ENCODE measurements around the gene NUDCD3.

NUDCD3 gene

DNA sequence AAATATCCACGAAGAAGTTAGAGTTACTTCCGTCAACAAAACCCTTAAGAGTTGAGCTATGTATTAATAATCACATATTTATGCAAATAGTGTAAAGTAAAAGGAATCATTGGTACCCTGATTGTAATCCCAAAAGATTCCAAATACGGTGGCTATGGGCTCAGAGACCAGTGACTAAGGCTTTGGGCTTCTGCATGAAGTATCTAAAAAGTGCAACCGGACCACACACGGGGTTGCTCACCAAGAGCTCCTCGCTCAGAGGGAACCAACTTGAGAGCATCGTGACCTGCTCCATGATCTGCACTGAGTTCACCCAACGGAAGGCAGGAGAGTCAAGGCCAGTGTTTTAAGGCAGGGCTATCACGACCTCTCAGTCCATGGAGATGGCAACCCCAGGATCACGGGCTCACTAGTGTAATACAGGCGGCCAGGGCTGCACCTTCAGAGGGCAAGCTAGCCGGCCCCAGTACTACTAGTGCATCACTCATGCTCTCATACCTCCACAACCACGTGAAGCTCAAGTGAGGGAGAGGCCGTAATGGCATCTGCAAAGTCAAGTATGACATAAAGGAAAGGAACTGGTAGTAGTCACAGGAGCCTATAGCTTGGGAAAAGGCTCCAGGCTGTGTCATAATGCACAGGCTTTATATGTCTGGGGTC, 87.9 kb downstream of the NUDCD3 start:
- Histone ChIP-seq H3K27ac (no peak overlapping the region), H3K4me3 (no peak overlapping the region)
- TF ChIP-seq, protein P1, sequence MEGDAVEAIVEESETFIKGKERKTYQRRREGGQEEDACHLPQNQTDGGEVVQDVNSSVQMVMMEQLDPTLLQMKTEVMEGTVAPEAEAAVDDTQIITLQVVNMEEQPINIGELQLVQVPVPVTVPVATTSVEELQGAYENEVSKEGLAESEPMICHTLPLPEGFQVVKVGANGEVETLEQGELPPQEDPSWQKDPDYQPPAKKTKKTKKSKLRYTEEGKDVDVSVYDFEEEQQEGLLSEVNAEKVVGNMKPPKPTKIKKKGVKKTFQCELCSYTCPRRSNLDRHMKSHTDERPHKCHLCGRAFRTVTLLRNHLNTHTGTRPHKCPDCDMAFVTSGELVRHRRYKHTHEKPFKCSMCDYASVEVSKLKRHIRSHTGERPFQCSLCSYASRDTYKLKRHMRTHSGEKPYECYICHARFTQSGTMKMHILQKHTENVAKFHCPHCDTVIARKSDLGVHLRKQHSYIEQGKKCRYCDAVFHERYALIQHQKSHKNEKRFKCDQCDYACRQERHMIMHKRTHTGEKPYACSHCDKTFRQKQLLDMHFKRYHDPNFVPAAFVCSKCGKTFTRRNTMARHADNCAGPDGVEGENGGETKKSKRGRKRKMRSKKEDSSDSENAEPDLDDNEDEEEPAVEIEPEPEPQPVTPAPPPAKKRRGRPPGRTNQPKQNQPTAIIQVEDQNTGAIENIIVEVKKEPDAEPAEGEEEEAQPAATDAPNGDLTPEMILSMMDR (IDR thresholded peaks at IDR 0.05) = no peak
- DNase-seq (ENCODE audit: low spot score) = no peak

DNA sequence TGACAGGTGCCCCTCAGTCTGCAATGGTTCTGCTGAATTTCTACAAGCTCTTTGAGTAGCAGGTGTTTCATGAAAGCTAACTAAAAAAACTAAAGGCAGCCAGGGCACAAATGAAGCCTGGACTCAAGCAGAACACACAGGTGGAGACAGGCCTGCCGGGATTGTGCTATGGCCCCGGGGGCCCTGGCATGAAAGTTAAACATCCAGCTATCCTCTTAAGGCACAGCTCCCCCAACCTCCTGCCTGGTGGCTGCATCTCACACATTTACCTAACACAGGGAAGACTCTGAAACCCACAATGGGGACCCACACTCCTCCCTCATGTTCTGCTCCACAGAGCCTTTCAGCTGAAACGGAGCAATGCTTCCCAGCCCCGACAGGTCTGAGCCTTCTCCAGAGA, 88.8 kb downstream of the NUDCD3 start:
- TF ChIP-seq, protein P1 (IDR thresholded peaks at IDR 0.05) = no peak
- no peak overlapping the region for H3K4me3 ChIP-seq
- H3K27ac ChIP-seq = no peak overlapping the region
- DNase-seq (ENCODE audit: low spot score) = peak; percentile 46

DNA sequence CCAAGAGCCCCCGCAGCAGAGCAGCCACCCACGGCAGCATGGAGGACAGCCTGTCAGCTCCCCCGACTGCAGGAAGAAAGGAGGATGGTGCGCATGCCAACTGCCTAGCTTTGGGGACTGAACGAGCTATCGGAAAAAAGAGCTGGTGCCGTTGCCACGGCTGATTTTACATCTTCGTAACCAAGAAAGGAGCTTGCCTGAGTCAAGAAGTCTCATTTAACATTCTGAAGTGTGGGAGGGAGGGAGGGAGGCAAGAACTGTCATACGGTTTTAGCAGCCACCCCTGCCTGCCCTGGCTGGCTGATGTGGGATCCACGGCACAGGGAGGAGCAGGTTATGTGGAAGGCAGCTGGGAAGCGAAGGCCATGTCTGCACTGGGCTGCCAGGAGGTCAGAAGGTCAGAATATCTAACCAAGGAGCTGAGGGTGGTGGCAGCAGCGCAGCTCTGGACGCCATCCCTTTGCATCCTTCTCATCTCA, 90.4 kb downstream of the NUDCD3 start:
- DNase-seq (ENCODE audit: low spot score) = no peak
- Histone ChIP-seq H3K4me3 (no peak overlapping the region), H3K27ac (no peak overlapping the region)

DNA sequence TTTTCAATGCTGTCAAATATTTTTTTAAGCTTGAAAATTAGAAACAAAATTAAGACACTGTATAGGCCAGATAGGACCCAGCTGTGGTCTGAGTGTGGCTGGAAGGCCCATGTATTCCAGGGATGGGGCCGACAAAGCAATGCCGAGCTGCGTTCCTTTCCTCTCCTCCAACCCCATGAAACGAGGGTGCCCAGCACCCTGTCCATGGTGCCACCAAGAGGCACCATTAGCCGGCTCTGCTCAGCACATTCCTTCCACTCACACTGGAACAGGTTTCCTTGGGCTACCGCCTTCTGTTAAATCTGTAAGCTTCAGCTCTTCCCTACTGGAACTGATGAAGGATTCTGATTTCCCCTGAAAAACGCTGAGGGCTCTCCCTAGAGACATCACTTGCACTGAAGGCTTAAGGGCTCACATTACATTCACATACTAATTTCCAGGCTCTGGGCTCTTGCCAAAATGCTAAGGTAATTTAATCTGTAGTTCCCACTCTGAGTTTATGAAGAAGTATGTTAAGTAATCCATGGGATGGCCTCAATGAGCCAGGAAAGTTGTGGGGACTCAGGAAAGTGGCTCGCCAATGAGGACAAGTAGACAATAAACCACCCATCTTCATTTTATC, 91.4 kb downstream of the NUDCD3 start:
- no peak for DNase-seq (ENCODE audit: low spot score)
- H3K4me3 ChIP-seq = no peak overlapping the region
- no peak overlapping the region for H3K27ac ChIP-seq
- TF ChIP-seq, protein P1 (IDR thresholded peaks at IDR 0.05) = no peak

More for the DNA sequence above, 90.4 kb downstream of the NUDCD3 start:
- TF ChIP-seq, protein P1 (IDR thresholded peaks at IDR 0.05) = no peak

DNA sequence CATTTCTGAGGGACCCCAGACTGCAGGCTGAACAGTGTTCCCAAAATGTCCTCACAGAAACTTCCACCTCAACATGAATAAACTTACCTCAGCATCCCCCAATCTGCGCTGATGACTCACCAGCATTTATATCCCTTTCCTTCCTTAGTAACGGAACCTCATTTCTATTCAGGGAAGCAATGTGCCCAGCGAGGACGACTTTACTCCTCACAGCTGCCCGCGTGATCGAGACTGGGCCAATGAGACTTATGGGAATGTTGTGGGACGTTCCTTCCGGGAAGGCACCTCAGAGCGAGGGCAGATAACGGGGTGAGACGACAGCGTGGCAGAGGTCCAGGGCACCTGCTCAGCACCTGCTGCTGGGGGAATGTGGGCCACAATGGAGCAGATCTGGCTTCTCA, 91.9 kb downstream of the NUDCD3 start:
- TF ChIP-seq, protein P1 (IDR thresholded peaks at IDR 0.05) = no peak
- Histone ChIP-seq H3K27ac (no peak overlapping the region), H3K4me3 (no peak overlapping the region)
- DNase-seq (ENCODE audit: low spot score) = no peak

DNA sequence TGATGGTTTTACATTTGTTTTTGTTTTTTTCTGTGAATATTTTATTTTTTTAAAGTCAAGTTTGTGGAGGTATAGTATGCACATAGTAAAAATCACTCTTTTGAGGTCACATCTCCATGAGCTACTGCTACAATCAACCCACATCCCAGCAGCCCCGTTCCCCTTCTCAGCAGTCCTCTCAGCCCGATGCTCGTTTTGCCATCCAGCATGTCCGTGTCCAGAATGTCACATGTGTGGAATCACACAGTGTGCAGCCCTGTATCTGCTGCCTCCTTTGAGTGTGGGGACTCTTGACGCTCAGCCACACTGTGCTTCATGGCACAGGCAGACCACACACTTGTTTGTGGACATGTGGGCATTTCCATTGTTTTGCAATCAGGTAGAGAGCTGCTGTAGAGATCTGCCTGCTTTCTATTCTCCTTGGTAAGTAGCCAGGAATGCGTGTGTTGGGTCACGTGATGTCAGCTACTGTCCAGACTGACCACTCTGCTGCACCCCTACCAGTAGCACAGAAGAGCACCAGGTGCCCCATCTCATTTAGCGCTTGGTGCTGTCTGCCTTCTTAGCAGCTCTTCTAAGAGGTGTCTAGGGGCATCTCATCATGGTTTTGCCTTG, 93.4 kb downstream of the NUDCD3 start:
- DNase-seq (ENCODE audit: low spot score) = peak; percentile 49

More for the DNA sequence above, 93.4 kb downstream of the NUDCD3 start:
- no peak overlapping the region for H3K4me3 ChIP-seq
- no peak overlapping the region for H3K27ac ChIP-seq
- TF ChIP-seq, protein P1 (IDR thresholded peaks at IDR 0.05) = no peak
